Liver (tissue), 3 donors: Measurements from ENCODE around the gene RTP5.

Source experiments
- ATF3 ChIP-seq: IDR thresholded peaks from 2 replicates; pipeline ENCODE4 v1.6.1; 2016; ENCODE audit warnings: antibody characterized with exemption
- CTCF ChIP-seq: fragments of 150-350 bp; IDR thresholded peaks from 2 replicates; pipeline ENCODE4 v1.5.1; 2017; ENCODE audit warnings: improper control_type of control experiment, low read depth, low read length; ENCODE audit not compliant: missing input control
- HNF4A ChIP-seq, 2 donors: conservative IDR thresholded peaks; 2 replicates each; pipeline ENCODE4 v1.6.1; 2016; ENCODE audit warnings: antibody characterized with exemption in 2 of 2, mild to moderate bottlenecking in 2 of 2
- REST ChIP-seq: IDR thresholded peaks from 2 replicates; pipeline ENCODE4 v1.6.1; 2016; ENCODE audit warnings: antibody characterized with exemption, mild to moderate bottlenecking
- TAF1 ChIP-seq: conservative IDR thresholded peaks from 2 replicates; pipeline ENCODE4 v1.6.1; 2016; ENCODE audit warnings: antibody characterized with exemption, mild to moderate bottlenecking
- YY1 ChIP-seq: IDR thresholded peaks from 2 replicates; pipeline ENCODE4 v1.6.1; 2016; ENCODE audit warnings: antibody characterized with exemption, mild to moderate bottlenecking
- ZBTB33 ChIP-seq: IDR thresholded peaks from 2 replicates; pipeline ENCODE4 v1.6.1; 2016; ENCODE audit warnings: antibody characterized with exemption
- donor health status: healthy.
- donor health status: healthy.

GRCh38 chr2:241870081-241870541 is 582 bp downstream of the RTP5 start:
- TF ChIP-seq CTCF: no peak
- TF ChIP-seq ATF3: no peak
- no peak for TF ChIP-seq REST
- TF ChIP-seq HNF4A (conservative IDR thresholded peaks at IDR 0.05): no peak
- TF ChIP-seq YY1: no peak
- no peak for TF ChIP-seq ZBTB33
- TF ChIP-seq TAF1: no peak
